GM19193 (cell line): ENCODE measurements around the gene FGF12.

Experiments
- POLR2A ChIP-seq: IDR thresholded peaks from 4 replicates; pipeline ENCODE4 v1.6.1; 2011; ENCODE audit not compliant: insufficient read depth, insufficient read length; ENCODE audit errors: extremely low read depth

FGF12 gene

DNA sequence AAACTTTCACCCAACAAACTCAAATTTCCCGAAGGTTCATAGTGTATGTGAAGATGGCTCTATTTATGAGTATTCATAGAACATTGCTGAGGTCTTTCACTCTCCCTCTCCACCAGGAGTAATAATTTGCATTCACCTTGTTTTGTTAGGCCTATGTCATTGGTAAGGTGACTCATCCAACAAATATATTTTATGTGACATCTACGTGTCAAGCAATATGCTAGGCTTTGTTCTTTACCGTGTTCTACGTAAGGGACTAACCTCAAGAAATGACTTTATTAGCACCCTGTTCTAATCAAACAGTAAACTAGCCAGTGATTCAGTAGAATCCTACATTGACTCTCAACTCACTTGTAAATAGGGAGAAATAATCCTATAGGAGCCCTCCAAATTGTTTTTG, 334.4 kb downstream of the FGF12 start:
- no peak for TF ChIP-seq POLR2A

- TF ChIP-seq POLR2A, result no peak
Measured at GRCh38 chr3:192382861-192383260, 344.5 kb downstream of the FGF12 start.

- TF ChIP-seq POLR2A, result no peak
Measured at GRCh38 chr3:192373586-192373985, 353.8 kb downstream of the FGF12 start.

- no peak for TF ChIP-seq POLR2A
Measured at GRCh38 chr3:192373032-192373431, 354.3 kb downstream of the FGF12 start.

DNA sequence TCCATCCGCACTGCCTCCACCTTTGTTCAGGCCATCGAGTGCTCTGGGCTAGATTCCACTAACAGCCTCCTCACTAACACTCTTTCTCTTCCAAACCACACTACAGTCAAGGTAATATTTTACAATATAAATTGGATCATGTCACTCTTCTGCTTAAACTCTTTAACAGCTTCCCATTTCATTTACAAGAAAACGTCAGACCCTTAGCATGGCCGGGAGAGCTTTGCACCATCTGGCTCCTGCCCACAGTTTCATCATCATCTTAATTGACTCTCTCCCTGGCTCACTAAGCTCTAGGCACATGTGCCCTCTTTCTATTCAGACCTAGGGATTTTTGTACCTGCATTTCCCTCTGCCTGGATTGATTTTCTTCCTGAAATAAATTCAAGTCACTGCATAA, 354.7 kb downstream of the FGF12 start:
- TF ChIP-seq POLR2A, result no peak

- no peak for TF ChIP-seq POLR2A
Measured at GRCh38 chr3:192371870-192372400, 355.4 kb downstream of the FGF12 start.

- no peak for TF ChIP-seq POLR2A
Measured at GRCh38 chr3:192367616-192368015, 359.7 kb downstream of the FGF12 start.

- no peak for TF ChIP-seq POLR2A
Measured at GRCh38 chr3:192366916-192367315, 360.4 kb downstream of the FGF12 start.

DNA sequence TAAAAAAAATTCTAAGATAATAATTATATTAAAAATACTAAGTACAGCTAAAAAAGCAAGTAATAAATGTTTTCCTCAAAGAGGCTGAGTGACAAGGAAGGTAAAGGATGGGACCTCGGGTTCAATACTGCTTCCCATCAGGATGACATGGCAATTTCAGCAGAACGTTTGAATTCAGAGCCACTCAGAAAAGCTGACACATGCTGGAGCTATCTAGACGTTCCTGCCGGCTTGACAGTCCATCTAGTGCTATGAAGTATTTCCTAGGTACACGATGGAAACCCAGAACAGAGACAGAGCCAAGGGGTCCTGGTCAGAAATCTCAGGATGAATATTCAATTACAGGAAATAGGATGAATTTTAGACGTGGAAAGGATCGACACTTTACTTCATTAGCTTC, 361.8 kb downstream of the FGF12 start:
- TF ChIP-seq POLR2A, result no peak

DNA sequence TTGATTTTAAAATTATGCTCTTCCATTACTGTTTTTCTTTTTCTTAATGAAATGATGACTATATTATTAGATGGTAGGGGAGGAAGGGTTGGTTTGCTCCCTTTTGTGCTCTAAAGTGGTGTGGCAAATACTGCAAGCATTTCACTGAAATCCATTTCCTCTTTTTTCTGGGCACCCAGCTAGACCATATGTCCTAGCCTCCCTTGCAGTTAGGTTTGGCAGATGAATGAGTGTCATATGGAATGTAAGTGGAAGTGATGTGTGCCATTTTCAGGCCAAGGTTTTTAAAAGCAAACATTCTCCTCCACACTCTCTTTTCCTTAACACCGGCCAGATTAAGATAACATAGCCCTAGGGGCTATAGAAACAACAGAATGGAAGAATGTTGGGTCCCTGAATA, 363.0 kb downstream of the FGF12 start:
- TF ChIP-seq POLR2A, result no peak

- TF ChIP-seq POLR2A, result no peak
Measured at GRCh38 chr3:192354687-192355086, 372.7 kb downstream of the FGF12 start.

DNA sequence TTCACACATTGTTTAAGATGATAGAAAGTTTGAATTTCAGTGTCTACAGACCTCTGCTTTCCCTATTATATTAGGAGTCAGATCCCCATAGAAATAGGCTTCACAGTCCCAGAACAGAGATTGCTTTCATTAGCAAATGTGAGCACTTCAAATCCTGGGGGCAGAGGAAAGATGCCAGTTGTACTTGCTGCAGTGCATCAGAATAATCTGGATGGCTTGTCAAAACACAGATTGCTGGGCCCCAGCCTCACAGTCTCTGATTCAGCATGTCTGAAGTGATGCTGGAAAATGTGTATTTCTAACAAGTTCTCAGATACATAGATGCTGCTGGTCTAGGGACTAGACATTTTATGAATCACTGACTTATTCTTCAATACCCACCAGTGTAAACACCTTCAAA, 375.2 kb downstream of the FGF12 start:
- no peak for TF ChIP-seq POLR2A

- no peak for TF ChIP-seq POLR2A
Measured at GRCh38 chr3:192351441-192351840, 375.9 kb downstream of the FGF12 start.

- TF ChIP-seq POLR2A, result no peak
Measured at GRCh38 chr3:192340031-192340430, 387.3 kb downstream of the FGF12 start.

- no peak for TF ChIP-seq POLR2A
Measured at GRCh38 chr3:192339214-192339613, 388.1 kb downstream of the FGF12 start.

- TF ChIP-seq POLR2A, result no peak
Measured at GRCh38 chr3:192336286-192336685, 391.1 kb downstream of the FGF12 start.
